ENCODE measurements around the gene THTPA. TPM values are rescaled to one million over a fixed set of nuclear protein-coding genes. Genes with fewer than 3 reads are reported as not detected.

The THTPA gene
- total RNA-seq, 4 donors from 2014 or later = 6.4 to 16.8 (median 15.2) TPM

DNA sequence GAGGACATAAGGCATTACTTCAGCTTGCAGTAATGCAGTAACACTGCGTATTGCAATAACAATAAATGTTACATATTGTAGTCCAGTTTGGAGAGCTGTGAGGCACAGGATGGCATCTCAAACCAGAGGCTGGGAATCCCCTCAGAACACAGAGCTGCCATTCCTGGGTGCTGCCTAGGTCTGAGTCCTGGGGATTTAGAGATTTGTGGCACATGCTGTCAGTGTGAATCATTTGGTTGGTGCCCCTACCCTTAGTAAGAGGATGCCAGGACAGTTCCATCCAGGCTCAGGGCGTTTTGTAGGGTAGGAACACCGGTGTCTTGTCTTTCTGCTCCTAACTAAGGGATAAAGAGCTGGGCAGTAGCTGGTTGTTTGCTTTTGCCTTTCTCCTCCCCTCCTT lies 27.1 kb upstream of the THTPA start:
- H3K9me3 ChIP-seq = no peaks in the 10 kb centered on the region
- no peaks in the 10 kb centered on the region for H3K36me3 ChIP-seq
- no peak for DNase-seq
- intact Hi-C loops (cut with DNase I; ENCODE audit: low total_unique reads) = no loop called here
- H3K27ac ChIP-seq = no peak overlapping the region
- no peaks in the 10 kb centered on the region for H3K4me1 ChIP-seq
- H3K27me3 ChIP-seq = no peaks in the 10 kb centered on the region
- no peak overlapping the region for H3K4me3 ChIP-seq
- TF ChIP-seq CTCF (IDR thresholded peaks at IDR 0.05) = no peak
- TF ChIP-seq POLR2A (IDR thresholded peaks at IDR 0.05) = no peak

DNA sequence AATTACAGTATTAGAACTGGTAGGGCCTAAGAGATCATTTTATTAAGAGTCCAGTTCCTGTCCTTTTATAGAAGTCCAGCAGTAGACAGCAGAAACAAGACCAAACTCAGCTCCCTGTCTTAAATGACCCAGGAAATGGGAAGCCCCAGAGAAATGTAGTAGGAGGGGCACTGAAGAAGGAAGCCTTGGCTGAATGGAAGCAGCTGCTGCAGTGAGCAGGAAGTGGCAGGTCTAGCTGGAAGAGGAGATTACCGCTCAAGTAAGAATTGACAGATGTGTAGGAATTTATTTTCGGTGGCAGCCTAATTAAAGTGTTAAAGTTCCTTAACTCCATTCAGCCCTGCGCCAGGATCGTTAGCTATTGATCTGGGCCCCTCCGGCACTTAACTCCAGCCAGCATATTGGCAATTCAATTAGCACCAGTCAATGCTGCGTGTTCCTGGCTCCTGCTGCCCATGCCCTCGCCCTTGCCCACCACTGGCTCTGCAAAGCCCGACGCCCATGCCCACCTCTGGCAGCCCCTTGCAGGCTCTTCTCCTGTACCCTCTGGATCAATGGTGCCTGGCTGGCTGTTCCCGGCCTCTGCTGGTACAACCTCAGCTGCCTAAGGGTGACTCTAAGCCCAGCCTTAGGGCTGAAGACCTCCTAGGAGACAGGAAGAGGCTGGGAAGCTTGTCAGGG lies 25.6 kb upstream of the THTPA start:
- intact Hi-C loops (cut with DNase I; ENCODE audit: low total_unique reads) = no loop called here
- Histone ChIP-seq H3K9me3 (no peaks in the 10 kb centered on the region), H3K4me1 (no peaks in the 10 kb centered on the region), H3K27ac (no peak overlapping the region), H3K4me3 (no peak overlapping the region), H3K27me3 (no peaks in the 10 kb centered on the region), H3K36me3 (no peaks in the 10 kb centered on the region)
- TF ChIP-seq POLR2A (IDR thresholded peaks at IDR 0.05) (no peak), CTCF (IDR thresholded peaks at IDR 0.05) (no peak)
- DNase-seq = no peak

GRCh38 chr14:23531391-23531790 lies 24.7 kb upstream of the THTPA start:
- Histone ChIP-seq H3K4me1 (no peaks in the 10 kb centered on the region), H3K27me3 (no peaks in the 10 kb centered on the region), H3K9me3 (no peaks in the 10 kb centered on the region), H3K4me3 (no peak overlapping the region), H3K27ac (no peak overlapping the region), H3K36me3 (no peaks in the 10 kb centered on the region)
- TF ChIP-seq CTCF (IDR thresholded peaks at IDR 0.05) = no peak
- TF ChIP-seq POLR2A (IDR thresholded peaks at IDR 0.05) = no peak
- DNase-seq = no peak
- intact Hi-C loops (cut with DNase I; ENCODE audit: low total_unique reads) = no loop called here

GRCh38 chr14:23532658-23533057 lies 23.4 kb upstream of the THTPA start:
- Histone ChIP-seq H3K36me3 (no peaks in the 10 kb centered on the region), H3K4me3 (no peak overlapping the region), H3K9me3 (no peaks in the 10 kb centered on the region), H3K4me1 (no peaks in the 10 kb centered on the region), H3K27ac (no peak overlapping the region), H3K27me3 (no peaks in the 10 kb centered on the region)
- no peak for TF ChIP-seq POLR2A (IDR thresholded peaks at IDR 0.05)
- no peak for TF ChIP-seq CTCF (IDR thresholded peaks at IDR 0.05)
- intact Hi-C loops (cut with DNase I; ENCODE audit: low total_unique reads) = no loop called here
- no peak for DNase-seq

DNA sequence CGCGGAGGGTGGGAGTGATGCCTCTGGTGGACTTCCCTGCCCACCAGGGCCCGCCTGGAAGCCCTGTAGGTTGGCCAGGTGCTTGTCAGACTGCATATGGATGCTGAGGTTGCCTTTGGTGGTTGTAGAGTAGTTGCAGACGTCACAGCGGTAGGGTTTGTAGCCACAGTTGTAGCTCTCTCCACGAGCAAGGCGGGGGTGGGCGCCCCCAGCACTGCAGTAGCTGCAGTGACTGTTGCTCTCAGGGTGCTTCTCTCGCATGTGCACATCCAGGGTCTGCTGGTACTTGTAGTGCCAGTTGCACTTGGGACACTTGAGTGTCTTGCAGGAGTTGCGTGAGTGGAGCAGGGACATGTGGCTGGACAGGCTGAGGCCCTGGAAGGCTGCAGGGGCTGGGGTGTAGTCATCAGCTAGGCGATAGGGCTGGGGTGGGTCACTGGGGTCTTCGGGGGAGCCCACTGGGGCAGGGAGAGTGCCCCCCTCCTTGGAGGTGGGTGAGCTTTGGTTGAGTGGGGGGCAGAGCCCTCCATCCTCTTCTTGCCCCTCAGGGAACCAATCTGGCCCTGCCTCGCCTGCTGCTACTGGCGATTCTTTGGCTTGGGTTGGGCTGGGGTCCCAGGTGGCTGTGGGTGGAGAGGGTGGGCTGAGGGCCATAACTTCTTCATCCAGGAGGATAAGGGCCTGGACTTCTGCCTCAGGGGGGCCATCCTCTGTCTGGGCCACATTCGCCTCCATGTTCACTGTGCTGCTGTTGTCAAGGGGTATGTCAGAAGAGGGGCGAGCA lies 22.2 kb upstream of the THTPA start:
- H3K27ac ChIP-seq = no peak overlapping the region
- intact Hi-C loops (cut with DNase I; ENCODE audit: low total_unique reads) = no loop called here
- H3K4me1 ChIP-seq = no peaks in the 10 kb centered on the region
- no peaks in the 10 kb centered on the region for H3K36me3 ChIP-seq
- H3K9me3 ChIP-seq = no peaks in the 10 kb centered on the region
- H3K27me3 ChIP-seq = no peaks in the 10 kb centered on the region
- TF ChIP-seq POLR2A (IDR thresholded peaks at IDR 0.05) (no peak), CTCF (IDR thresholded peaks at IDR 0.05) (no peak)
- no peak overlapping the region for H3K4me3 ChIP-seq
- DNase-seq = no peak

All from uterus (tissue), 4 donors.